Astrocyte (in vitro differentiated cells and primary cell): ENCODE results near the gene SCNN1B.

Experiments
- EZH2 ChIP-seq: IDR thresholded peaks from 2 replicates; pipeline ENCODE4 v1.6.1; 2012; ENCODE audit warnings: mild to moderate bottlenecking, low read length, inconsistent platforms; ENCODE audit not compliant: insufficient read depth
- TF ChIP-seq, protein P1 (sequence below): IDR thresholded peaks from 2 replicates; pipeline ENCODE4 v1.5.1; 2011; ENCODE audit warnings: low read depth, mild to moderate bottlenecking, inconsistent platforms, low read length, moderate library complexity; ENCODE audit not compliant: insufficient read depth

DNA sequence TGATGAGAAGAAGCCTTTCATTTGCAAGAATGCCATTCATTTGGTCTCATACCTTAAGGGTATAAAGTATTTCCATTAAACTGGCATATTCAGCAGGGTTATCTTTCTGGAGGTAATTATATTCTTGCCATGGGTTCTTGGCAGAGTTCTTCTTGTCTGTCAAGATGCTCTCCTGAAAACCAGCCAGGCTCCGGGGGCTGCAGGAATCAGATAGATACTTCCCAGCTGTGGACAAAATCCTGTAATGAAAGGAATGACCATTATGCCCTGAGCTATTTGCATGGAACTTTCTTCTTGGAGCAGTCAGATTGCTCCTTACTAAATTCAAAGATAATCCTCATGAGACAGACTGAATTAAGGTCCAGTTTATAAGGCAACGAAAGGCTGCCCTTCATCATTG lies 103.9 kb downstream of the SCNN1B start:
- TF ChIP-seq, protein P1, sequence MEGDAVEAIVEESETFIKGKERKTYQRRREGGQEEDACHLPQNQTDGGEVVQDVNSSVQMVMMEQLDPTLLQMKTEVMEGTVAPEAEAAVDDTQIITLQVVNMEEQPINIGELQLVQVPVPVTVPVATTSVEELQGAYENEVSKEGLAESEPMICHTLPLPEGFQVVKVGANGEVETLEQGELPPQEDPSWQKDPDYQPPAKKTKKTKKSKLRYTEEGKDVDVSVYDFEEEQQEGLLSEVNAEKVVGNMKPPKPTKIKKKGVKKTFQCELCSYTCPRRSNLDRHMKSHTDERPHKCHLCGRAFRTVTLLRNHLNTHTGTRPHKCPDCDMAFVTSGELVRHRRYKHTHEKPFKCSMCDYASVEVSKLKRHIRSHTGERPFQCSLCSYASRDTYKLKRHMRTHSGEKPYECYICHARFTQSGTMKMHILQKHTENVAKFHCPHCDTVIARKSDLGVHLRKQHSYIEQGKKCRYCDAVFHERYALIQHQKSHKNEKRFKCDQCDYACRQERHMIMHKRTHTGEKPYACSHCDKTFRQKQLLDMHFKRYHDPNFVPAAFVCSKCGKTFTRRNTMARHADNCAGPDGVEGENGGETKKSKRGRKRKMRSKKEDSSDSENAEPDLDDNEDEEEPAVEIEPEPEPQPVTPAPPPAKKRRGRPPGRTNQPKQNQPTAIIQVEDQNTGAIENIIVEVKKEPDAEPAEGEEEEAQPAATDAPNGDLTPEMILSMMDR = no peak
- TF ChIP-seq EZH2 = no peak
